Measurements from ENCODE around the gene SMTN. TPM values are rescaled to one million over a fixed set of nuclear protein-coding genes. Genes with fewer than 3 reads are reported as not detected.

SMTN gene
- total and polyA plus RNA-seq, 4 donors, result 97.7 to 1,240 (median 571) TPM

- 37 to 46% methylated on average over 33 of the region's 33 CpGs for WGBS, 2 donors
- H3K4me3 ChIP-seq (ENCODE audit: low read length in 2 of 2), result no peak overlapping the region
- ATAC-seq (ENCODE audit: low FRiP score), result no peak
These were observed 23.0 kb downstream of the SMTN start for GRCh38 chr22:31103899-31104694.

GRCh38 chr22:31104869-31105268 lies 23.8 kb downstream of the SMTN start:
- 31 to 41% methylated on average over 33 to 35 of the region's 35 CpGs for WGBS, 2 donors
- intact Hi-C loops (cut with DNase I), result loop anchor here (5.0 kb wide), 3 partner anchors 42 to 127 kb away; no protein-coding TSS in a partner anchor
- Histone ChIP-seq H3K9me3 (ENCODE audit: control insufficient read depth, low read length) (no peaks in the 10 kb centered on the region), H3K4me3 (ENCODE audit: low read length in 2 of 2) (no peak overlapping the region), H3K27ac (ENCODE audit: low read depth in 1 of 2, low read length in 2 of 2) (peak overlapping the region in 1 of 2 donors; percentile 3), H3K27me3 (ENCODE audit: control insufficient read depth in 1 of 2, insufficient read depth in 2 of 2, low read length in 1 of 2) (no peaks in the 10 kb centered on the region), H3K36me3 (ENCODE audit: control insufficient read depth in 1 of 2, insufficient read depth in 2 of 2, low read length in 1 of 2) (peaks cover 0 to 2% of the 10 kb centered on the region in 2 donors), H3K4me1 (ENCODE audit: control insufficient read depth in 1 of 2, insufficient read depth in 2 of 2, low read length in 2 of 2) (no peaks in the 10 kb centered on the region)
- ATAC-seq (ENCODE audit: low FRiP score) (no peak), DNase-seq (peak; percentile 55 to 81)

More at GRCh38 chr22:31103899-31104694, 23.0 kb downstream of the SMTN start:
- H3K9me3 ChIP-seq (ENCODE audit: control insufficient read depth, low read length), result no peaks in the 10 kb centered on the region
- H3K27me3 ChIP-seq (ENCODE audit: control insufficient read depth in 1 of 2, insufficient read depth in 2 of 2, low read length in 1 of 2), result no peaks in the 10 kb centered on the region
- H3K36me3 ChIP-seq (ENCODE audit: control insufficient read depth in 1 of 2, insufficient read depth in 2 of 2, low read length in 1 of 2), result peaks cover 6 to 8% of the 10 kb centered on the region in 2 donors
- intact Hi-C loops (cut with DNase I), result no loop called here
- DNase-seq, result peak; percentile 78 to 88
- H3K27ac ChIP-seq (ENCODE audit: low read depth in 1 of 2, low read length in 2 of 2), result peak overlapping the region in 1 of 2 donors; percentile 4
- H3K4me1 ChIP-seq (ENCODE audit: control insufficient read depth in 1 of 2, insufficient read depth in 2 of 2, low read length in 2 of 2), result no peaks in the 10 kb centered on the region

DNA sequence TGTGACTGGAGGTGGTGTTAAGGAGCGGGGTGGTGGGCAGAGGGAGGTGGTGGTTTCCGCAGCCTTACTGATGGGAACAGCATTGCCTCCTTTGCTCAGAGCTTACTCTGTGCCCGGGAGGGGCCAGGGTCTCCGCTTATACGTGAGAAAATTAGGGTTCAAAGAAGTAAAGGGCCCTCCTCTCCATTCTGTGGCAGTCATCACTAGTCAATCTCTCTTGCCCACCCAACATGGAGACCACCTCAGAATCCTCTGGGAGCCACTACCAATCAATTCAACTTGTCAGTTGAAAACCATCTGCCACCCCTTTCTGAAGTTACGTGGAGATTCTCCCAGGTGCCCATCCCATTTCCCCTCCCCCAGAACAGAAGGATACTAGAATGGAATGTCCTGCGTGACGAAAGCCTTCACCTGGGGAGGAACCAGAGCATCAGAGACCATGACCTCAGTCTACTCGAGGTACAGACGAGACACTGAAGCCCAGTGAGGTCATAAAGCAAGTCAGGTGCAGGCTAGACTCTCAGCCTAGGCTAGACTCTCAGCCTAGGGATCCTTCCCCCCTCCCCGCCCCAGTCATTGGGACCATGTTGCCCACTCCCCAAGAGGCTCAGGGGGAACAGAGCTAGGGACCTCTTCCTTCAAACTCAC lies 24.3 kb downstream of the SMTN start:
- peak overlapping the region in 1 of 2 donors; percentile 46 for H3K27ac ChIP-seq (ENCODE audit: low read depth in 1 of 2, low read length in 2 of 2)
- no peaks in the 10 kb centered on the region for H3K4me1 ChIP-seq (ENCODE audit: control insufficient read depth in 1 of 2, insufficient read depth in 2 of 2, low read length in 2 of 2)
- peak overlapping the region; percentile 53 to 90 for H3K4me3 ChIP-seq (ENCODE audit: low read length in 2 of 2)
- intact Hi-C loops (cut with DNase I), result loop anchor here (5.0 kb wide), 3 partner anchors 42 to 127 kb away; no protein-coding TSS in a partner anchor
- WGBS, 2 donors, result 41% methylated on average over 11 of the region's 11 CpGs
- peak in 1 of 2 donors; percentile 49 for DNase-seq
- no peaks in the 10 kb centered on the region for H3K27me3 ChIP-seq (ENCODE audit: control insufficient read depth in 1 of 2, insufficient read depth in 2 of 2, low read length in 1 of 2)
- H3K36me3 ChIP-seq (ENCODE audit: control insufficient read depth in 1 of 2, insufficient read depth in 2 of 2, low read length in 1 of 2), result no peaks in the 10 kb centered on the region
- ATAC-seq (ENCODE audit: low FRiP score), result no peak
- H3K9me3 ChIP-seq (ENCODE audit: control insufficient read depth, low read length), result no peaks in the 10 kb centered on the region

DNA sequence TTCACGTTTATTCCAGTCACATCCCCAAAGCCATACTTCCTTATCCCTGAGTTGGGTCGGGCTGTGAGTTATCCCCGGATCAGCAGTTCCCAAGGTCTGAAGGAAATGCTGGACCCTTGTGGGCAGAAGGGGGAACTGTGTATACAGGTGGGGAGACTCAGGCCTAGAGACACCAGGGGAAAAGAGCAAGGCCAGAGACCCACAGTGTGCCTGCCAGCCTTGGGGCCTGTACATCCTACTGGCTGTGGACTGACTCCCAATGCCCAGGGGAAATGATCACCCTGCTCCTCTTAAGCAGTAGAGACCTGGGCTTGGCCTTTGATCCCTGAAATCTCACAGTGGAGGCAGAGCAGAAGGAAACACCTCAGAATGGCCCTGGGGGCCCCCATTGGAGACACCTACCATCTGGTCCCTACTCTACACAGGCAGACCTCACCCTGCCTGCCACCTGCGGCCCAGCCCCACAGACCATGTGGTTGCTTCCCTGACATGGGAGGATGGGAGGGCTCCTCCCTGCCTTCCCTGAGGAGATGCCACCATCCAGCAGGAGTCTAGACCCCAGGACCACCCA lies 25.0 kb downstream of the SMTN start:
- intact Hi-C loops (cut with DNase I), result loop anchor here (2.0 to 5.0 kb wide), 5 partner anchors 15 to 126 kb away; no protein-coding TSS in a partner anchor
- H3K36me3 ChIP-seq (ENCODE audit: control insufficient read depth in 1 of 2, insufficient read depth in 2 of 2, low read length in 1 of 2), result no peaks in the 10 kb centered on the region
- H3K9me3 ChIP-seq (ENCODE audit: control insufficient read depth, low read length), result no peaks in the 10 kb centered on the region
- H3K27ac ChIP-seq (ENCODE audit: low read depth in 1 of 2, low read length in 2 of 2), result peak overlapping the region; percentile 58 to 98
- no peaks in the 10 kb centered on the region for H3K4me1 ChIP-seq (ENCODE audit: control insufficient read depth in 1 of 2, insufficient read depth in 2 of 2, low read length in 2 of 2)
- no peaks in the 10 kb centered on the region for H3K27me3 ChIP-seq (ENCODE audit: control insufficient read depth in 1 of 2, insufficient read depth in 2 of 2, low read length in 1 of 2)
- DNase-seq (peak in 1 of 2 donors; percentile 50), ATAC-seq (ENCODE audit: low FRiP score) (no peak)
- peak overlapping the region; percentile 53 to 90 for H3K4me3 ChIP-seq (ENCODE audit: low read length in 2 of 2)
- 7 to 12% methylated on average over 4 of the region's 4 CpGs for WGBS, 2 donors

GRCh38 chr22:31106731-31107177 lies 25.6 kb downstream of the SMTN start:
- 0 to 4% methylated on average over 13 to 14 of the region's 14 CpGs for whole genome bisulfite sequencing, 2 donors
- DNase-seq, result no peak
- no peaks in the 10 kb centered on the region for H3K4me1 ChIP-seq (ENCODE audit: control insufficient read depth in 1 of 2, insufficient read depth in 2 of 2, low read length in 2 of 2)

GRCh38 chr22:31107178-31107893 lies 26.2 kb downstream of the SMTN start, which contains the start of gene SELENOM:
TSS of gene SELENOM (minus strand) at chr22:31107568. CDS start at chr22:31107505, 63 bp downstream.
- H3K27ac ChIP-seq (ENCODE audit: low read depth in 1 of 2, low read length in 2 of 2), result peak within 1 kb of the TSS; percentile 58 to 98
- H3K4me3 ChIP-seq (ENCODE audit: low read length in 2 of 2), result peak within 1 kb of the TSS; percentile 53 to 90
- no peaks in the 10 kb centered on the region for H3K4me1 ChIP-seq (ENCODE audit: control insufficient read depth in 1 of 2, insufficient read depth in 2 of 2, low read length in 2 of 2)
- peak; percentile 91 for ATAC-seq (ENCODE audit: low FRiP score)
- no peaks in the 10 kb centered on the region for H3K27me3 ChIP-seq (ENCODE audit: control insufficient read depth in 1 of 2, insufficient read depth in 2 of 2, low read length in 1 of 2)
- peak; percentile 98 to 99 for DNase-seq
- no peaks in the 10 kb centered on the region for H3K36me3 ChIP-seq (ENCODE audit: control insufficient read depth in 1 of 2, insufficient read depth in 2 of 2, low read length in 1 of 2)
- no peaks in the 10 kb centered on the region for H3K9me3 ChIP-seq (ENCODE audit: control insufficient read depth, low read length)
- 0 to 1% methylated on average over 41 to 67 of the region's 67 CpGs for WGBS, 2 donors
- intact Hi-C loops (cut with DNase I), result loop anchor here (2.0 to 5.0 kb wide), 5 partner anchors 17 to 125 kb away; no protein-coding TSS in a partner anchor

More at GRCh38 chr22:31106731-31107177, 25.6 kb downstream of the SMTN start:
- intact Hi-C loops (cut with DNase I), result loop anchor here (2.0 to 5.0 kb wide), 5 partner anchors 16 to 126 kb away; no protein-coding TSS in a partner anchor
- peak; percentile 15 for ATAC-seq (ENCODE audit: low FRiP score)
- H3K27ac ChIP-seq (ENCODE audit: low read depth in 1 of 2, low read length in 2 of 2), result peak overlapping the region; percentile 58 to 98
- H3K9me3 ChIP-seq (ENCODE audit: control insufficient read depth, low read length), result no peaks in the 10 kb centered on the region
- no peaks in the 10 kb centered on the region for H3K27me3 ChIP-seq (ENCODE audit: control insufficient read depth in 1 of 2, insufficient read depth in 2 of 2, low read length in 1 of 2)
- H3K36me3 ChIP-seq (ENCODE audit: control insufficient read depth in 1 of 2, insufficient read depth in 2 of 2, low read length in 1 of 2), result no peaks in the 10 kb centered on the region
- peak overlapping the region; percentile 53 to 90 for H3K4me3 ChIP-seq (ENCODE audit: low read length in 2 of 2)

DNA sequence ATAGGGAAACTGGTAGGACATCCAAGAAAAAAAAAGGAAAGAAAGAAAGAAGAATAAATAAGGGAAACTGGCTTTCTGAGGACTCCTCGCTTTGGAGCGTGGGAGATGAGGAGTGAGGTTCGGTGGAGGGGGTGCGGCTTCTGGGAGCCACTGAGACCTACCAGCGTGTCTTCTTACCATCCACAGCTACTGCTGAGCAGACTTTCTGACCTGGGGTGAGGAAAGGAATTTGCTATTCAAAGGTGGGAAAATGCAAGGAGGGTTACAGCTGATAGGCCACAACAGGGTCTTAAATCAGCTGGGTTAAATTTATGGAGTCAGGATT lies 26.7 kb downstream of the SMTN start:
- peak overlapping the region in 1 of 2 donors; percentile 84 for H3K27ac ChIP-seq (ENCODE audit: low read depth in 1 of 2, low read length in 2 of 2)
- DNase-seq (no peak), ATAC-seq (ENCODE audit: low FRiP score) (no peak)
- 0% methylated on average over 5 of the region's 5 CpGs for WGBS, 2 donors
- H3K36me3 ChIP-seq (ENCODE audit: control insufficient read depth in 1 of 2, insufficient read depth in 2 of 2, low read length in 1 of 2), result no peaks in the 10 kb centered on the region
- intact Hi-C loops (cut with DNase I), result loop anchor here (2.0 to 5.0 kb wide), 5 partner anchors 17 to 124 kb away; no protein-coding TSS in a partner anchor
- no peaks in the 10 kb centered on the region for H3K27me3 ChIP-seq (ENCODE audit: control insufficient read depth in 1 of 2, insufficient read depth in 2 of 2, low read length in 1 of 2)
- H3K4me3 ChIP-seq (ENCODE audit: low read length in 2 of 2), result no peak overlapping the region
- no peaks in the 10 kb centered on the region for H3K9me3 ChIP-seq (ENCODE audit: control insufficient read depth, low read length)
- H3K4me1 ChIP-seq (ENCODE audit: control insufficient read depth in 1 of 2, insufficient read depth in 2 of 2, low read length in 2 of 2), result no peaks in the 10 kb centered on the region
